SK-N-SH (cell line): ENCODE data around the gene KCNQ5. TPM values are rescaled to one million over a fixed set of nuclear protein-coding genes. Genes with fewer than 3 reads are reported as not detected.

Experiments
- CTCF ChIA-PET: fragments of 300-600, 350-600 bp; formaldehyde crosslinking; extraction: SDS; loops from one replicate; lab custom pipeline; 2021; lab: Yijun Ruan, JAX
- POLR2A ChIA-PET: fragments of 350-600 bp; sonication (Branson Sonifier 250); formaldehyde crosslinking; extraction: SDS; loops from one replicate; lab custom pipeline; 2020; ENCODE audit warnings: antibody characterized with exemption, inconsistent platforms; lab: Yijun Ruan, JAX
- DNase-seq: peaks from one replicate; pipeline ENCODE4 v3.0.0; 2012
- H2AFZ ChIP-seq: fragments of 200-600 bp; sonication (generic); 2 replicates; pipeline ENCODE4 v1.8.1; 2016; ENCODE audit warnings: antibody characterized with exemption, mild to moderate bottlenecking, low read depth
- H3F3A ChIP-seq: fragments of 200-600 bp; sonication (generic); replicated peaks from 2 replicates; pipeline ENCODE3; 2016; ENCODE audit warnings: antibody characterized with exemption, mild to moderate bottlenecking; ENCODE audit not compliant: insufficient read depth
- H3K27ac ChIP-seq, 2 experiments: fragments of 200-500 bp in 1 of 2; fragments of 200-600 bp in 1 of 2; sonication (Bioruptor generic) in 1 of 2; sonication (generic), shearing (Covaris generic) in 1 of 2; 2 replicates each; pipeline versions ENCODE4 v1.5.1 to v1.6.1; 2014 to 2016; ENCODE audit warnings: low read depth in 2 of 2, inconsistent platforms in 1 of 2, low read length in 1 of 2, mild to moderate bottlenecking in 1 of 2, mixed read lengths in 1 of 2
- H3K27me3 ChIP-seq: fragments of 200-600 bp; sonication (generic), shearing (Covaris generic); 2 replicates; pipeline ENCODE4 v1.6.1; 2016; ENCODE audit warnings: mixed run types; ENCODE audit not compliant: insufficient read depth
- H3K36me3 ChIP-seq, 2 experiments: fragments of 200-500 bp in 1 of 2; fragments of 200-600 bp in 1 of 2; sonication (Bioruptor generic) in 1 of 2; sonication (generic) in 1 of 2; replicated peaks in 1 of 2; 2 replicates each; pipeline versions ENCODE3 to v1.5.1; 2014 to 2016; ENCODE audit warnings: low read length in 1 of 2, mild to moderate bottlenecking in 1 of 2; ENCODE audit not compliant: insufficient read depth in 2 of 2, control insufficient read depth in 1 of 2
- H3K4me1 ChIP-seq, 2 experiments: fragments of 200-500 bp in 1 of 2; fragments of 200-600 bp in 1 of 2; sonication (Bioruptor generic) in 1 of 2; sonication (generic), shearing (Covaris generic) in 1 of 2; 2 replicates each; pipeline versions ENCODE4 v1.5.1 to v1.6.1; 2014 to 2016; ENCODE audit warnings: low read depth in 1 of 2, low read length in 1 of 2, mixed run types in 1 of 2; ENCODE audit not compliant: insufficient read depth in 2 of 2, control insufficient read depth in 1 of 2
- H3K4me2 ChIP-seq: fragments of 200-600 bp; sonication (generic), shearing (Covaris generic); 2 replicates; pipeline ENCODE4 v1.6.1; 2017; ENCODE audit warnings: mixed run types
- H3K4me3 ChIP-seq, 2 experiments: fragments of 200-500 bp in 1 of 2; fragments of 200-600 bp in 1 of 2; sonication (Bioruptor generic) in 1 of 2; sonication (generic), shearing (Covaris generic) in 1 of 2; 2 replicates each; pipeline versions ENCODE4 v1.5.1 to v1.8.1; 2014 to 2016; ENCODE audit warnings: low read depth in 2 of 2, inconsistent platforms in 1 of 2, low read length in 1 of 2, mild to moderate bottlenecking in 1 of 2, mixed read lengths in 1 of 2, moderate library complexity in 1 of 2
- H3K79me2 ChIP-seq: fragments of 200-600 bp; sonication (generic); 2 replicates; pipeline ENCODE4 v1.8.1; 2017; ENCODE audit warnings: mild to moderate bottlenecking; ENCODE audit not compliant: insufficient read depth
- H3K9ac ChIP-seq: fragments of 200-600 bp; sonication (generic); 2 replicates; pipeline ENCODE4 v1.6.1; 2017; ENCODE audit warnings: mixed run types
- H3K9me2 ChIP-seq: fragments of 200-600 bp; sonication (generic); 2 replicates; pipeline ENCODE4 v1.6.1; 2017; ENCODE audit warnings: mixed run types
- H3K9me3 ChIP-seq: fragments of 200-600 bp; sonication (generic); 2 replicates; pipeline ENCODE4 v1.6.1; 2017; ENCODE audit warnings: mixed run types, mild to moderate bottlenecking, moderate library complexity
- H4K20me1 ChIP-seq: fragments of 200-600 bp; sonication (generic); 2 replicates; pipeline ENCODE4 v1.6.1; 2017; ENCODE audit warnings: mild to moderate bottlenecking, mixed run types; ENCODE audit not compliant: insufficient read depth
- ELF1 ChIP-seq: IDR thresholded peaks from 2 replicates; pipeline ENCODE4 v1.4.0; 2012
- EZH2phosphoT487 ChIP-seq: fragments of 200-600 bp; sonication (generic); IDR thresholded peaks from 2 replicates; pipeline ENCODE4 v1.6.1; 2017; ENCODE audit warnings: low read depth, mixed run types, mild to moderate bottlenecking, antibody characterized with exemption, moderate library complexity, borderline replicate concordance
- FOSL2 ChIP-seq: IDR thresholded peaks from 2 replicates; pipeline ENCODE4 v1.4.0; 2012; ENCODE audit warnings: low read depth, mild to moderate bottlenecking, moderate library complexity, borderline replicate concordance
- FOXM1 ChIP-seq: IDR thresholded peaks from 2 replicates; pipeline ENCODE4 v1.4.0; 2012; ENCODE audit warnings: low read depth, mild to moderate bottlenecking
- NFIC ChIP-seq: IDR thresholded peaks from 2 replicates; pipeline ENCODE4 v1.4.0; 2012; ENCODE audit warnings: borderline replicate concordance
- NRF1 ChIP-seq: IDR thresholded peaks from 2 replicates; pipeline ENCODE4 v1.6.1; 2012; ENCODE audit warnings: low read depth, mild to moderate bottlenecking, low read length
- POLR2AphosphoS5 ChIP-seq: IDR thresholded peaks from 2 replicates; pipeline ENCODE4 v1.6.1; 2012; ENCODE audit warnings: low read depth, low read length
- RCOR1 ChIP-seq: fragments of 150-350 bp; IDR thresholded peaks from 2 replicates; pipeline ENCODE4 v1.6.1; 2017; ENCODE audit warnings: antibody characterized with exemption, low read length
- RFX5 ChIP-seq: IDR thresholded peaks from 2 replicates; pipeline ENCODE4 v1.6.1; 2012; ENCODE audit warnings: mild to moderate bottlenecking, improper control_type of control experiment, low read length
- RXRA ChIP-seq: IDR thresholded peaks from 2 replicates; pipeline ENCODE4 v1.4.0; 2012; ENCODE audit warnings: low read depth, mild to moderate bottlenecking, borderline replicate concordance
- SMC3 ChIP-seq: IDR thresholded peaks from 2 replicates; pipeline ENCODE4 v1.6.1; 2012; ENCODE audit warnings: low read depth, low read length, improper control_type of control experiment
- WGBS: methylation state at CpG from one replicate; pipeline ENCODE4 v1.1.6; 2017; ENCODE audit warnings: low lambda C conversion rate; 5-methylcytosine and 5-hydroxymethylcytosine counted together
- polyA plus RNA-seq, 3 experiments: library from polyadenylated mRNA; depleted of rRNA; stranded (reverse); fragments of >200 nt; gene quantifications; 2 replicates each; pipeline ENCODE4 v1.2.3, GENCODE V29; 2012
- TF ChIP-seq, protein P1 (sequence below): IDR thresholded peaks from 2 replicates; pipeline ENCODE4; 2012
- TF ChIP-seq, protein P2 (sequence below): IDR thresholded peaks from 2 replicates; pipeline ENCODE4 v1.4.0; 2012; ENCODE audit warnings: low read depth, borderline replicate concordance
- TF ChIP-seq, protein P3 (sequence below): IDR thresholded peaks from 2 replicates; pipeline ENCODE4 v1.4.0; 2012; ENCODE audit warnings: low read depth
- TF ChIP-seq, protein P4 (sequence below): fragments of 150-350 bp; IDR thresholded peaks from 2 replicates; pipeline ENCODE4 v1.6.1; 2016; ENCODE audit warnings: mild to moderate bottlenecking, low read depth, low read length
- TF ChIP-seq, protein P5 (sequence below): fragments of 200-600 bp; sonication (generic); IDR thresholded peaks from 2 replicates; pipeline ENCODE4 v1.6.1; 2017; ENCODE audit warnings: antibody characterized with exemption, mild to moderate bottlenecking, moderate library complexity

KCNQ5 gene
- polyA plus RNA-seq, 1 of the 3 experiments (the other 2 are of a cell fraction), result 3.2 TPM

DNA sequence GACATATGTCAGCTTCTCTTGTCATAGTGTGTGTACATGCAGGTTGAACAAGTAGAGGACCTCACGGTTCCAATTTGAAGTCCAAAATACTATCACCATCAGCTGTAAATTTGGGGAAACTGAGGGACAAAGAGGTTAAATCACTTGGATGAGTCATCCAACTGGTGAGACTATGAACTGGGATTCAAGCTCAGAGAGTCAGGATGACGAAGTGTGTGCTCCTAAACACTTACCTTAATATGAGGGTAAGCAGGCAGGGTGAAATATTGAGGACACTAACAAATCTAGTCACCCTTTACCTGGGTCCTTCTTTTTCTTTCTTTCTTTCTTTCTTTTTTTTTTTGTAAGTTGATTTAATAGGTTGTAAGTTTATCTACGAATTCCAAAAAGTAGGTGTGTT, 198.3 kb downstream of the KCNQ5 start:
- CTCF ChIA-PET, result no interaction called here
- H3K9ac ChIP-seq, result no peak overlapping the region
- peaks cover 41% of the 10 kb centered on the region; the same call in 1 of the 2 replicates for H3K79me2 ChIP-seq
- no peak overlapping the region for H3K4me2 ChIP-seq
- no peaks in the 10 kb centered on the region for H3K9me3 ChIP-seq
- H3K27ac ChIP-seq, result no peak overlapping the region
- no peaks in the 10 kb centered on the region for H3K27me3 ChIP-seq
- no peak for DNase-seq
- TF ChIP-seq FOXM1, result no peak
- TF ChIP-seq RCOR1, result no peak
- no peak for TF ChIP-seq NFIC
- no peak for TF ChIP-seq FOSL2
- TF ChIP-seq, protein P1, sequence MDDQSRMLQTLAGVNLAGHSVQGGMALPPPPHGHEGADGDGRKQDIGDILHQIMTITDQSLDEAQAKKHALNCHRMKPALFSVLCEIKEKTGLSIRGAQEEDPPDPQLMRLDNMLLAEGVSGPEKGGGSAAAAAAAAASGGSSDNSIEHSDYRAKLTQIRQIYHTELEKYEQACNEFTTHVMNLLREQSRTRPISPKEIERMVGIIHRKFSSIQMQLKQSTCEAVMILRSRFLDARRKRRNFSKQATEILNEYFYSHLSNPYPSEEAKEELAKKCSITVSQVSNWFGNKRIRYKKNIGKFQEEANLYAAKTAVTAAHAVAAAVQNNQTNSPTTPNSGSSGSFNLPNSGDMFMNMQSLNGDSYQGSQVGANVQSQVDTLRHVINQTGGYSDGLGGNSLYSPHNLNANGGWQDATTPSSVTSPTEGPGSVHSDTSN, result no peak
- TF ChIP-seq RXRA, result no peak
- TF ChIP-seq, protein P2, sequence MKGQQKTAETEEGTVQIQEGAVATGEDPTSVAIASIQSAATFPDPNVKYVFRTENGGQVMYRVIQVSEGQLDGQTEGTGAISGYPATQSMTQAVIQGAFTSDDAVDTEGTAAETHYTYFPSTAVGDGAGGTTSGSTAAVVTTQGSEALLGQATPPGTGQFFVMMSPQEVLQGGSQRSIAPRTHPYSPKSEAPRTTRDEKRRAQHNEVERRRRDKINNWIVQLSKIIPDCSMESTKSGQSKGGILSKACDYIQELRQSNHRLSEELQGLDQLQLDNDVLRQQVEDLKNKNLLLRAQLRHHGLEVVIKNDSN, result no peak
- no peak for TF ChIP-seq SMC3
- no peak for TF ChIP-seq EZH2phosphoT487
- no peak for TF ChIP-seq RFX5
- no peak for TF ChIP-seq POLR2AphosphoS5
- TF ChIP-seq, protein P3, sequence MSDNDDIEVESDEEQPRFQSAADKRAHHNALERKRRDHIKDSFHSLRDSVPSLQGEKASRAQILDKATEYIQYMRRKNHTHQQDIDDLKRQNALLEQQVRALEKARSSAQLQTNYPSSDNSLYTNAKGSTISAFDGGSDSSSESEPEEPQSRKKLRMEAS, result no peak
- TF ChIP-seq ELF1, result no peak
- no peak for TF ChIP-seq NRF1
- TF ChIP-seq, protein P4, sequence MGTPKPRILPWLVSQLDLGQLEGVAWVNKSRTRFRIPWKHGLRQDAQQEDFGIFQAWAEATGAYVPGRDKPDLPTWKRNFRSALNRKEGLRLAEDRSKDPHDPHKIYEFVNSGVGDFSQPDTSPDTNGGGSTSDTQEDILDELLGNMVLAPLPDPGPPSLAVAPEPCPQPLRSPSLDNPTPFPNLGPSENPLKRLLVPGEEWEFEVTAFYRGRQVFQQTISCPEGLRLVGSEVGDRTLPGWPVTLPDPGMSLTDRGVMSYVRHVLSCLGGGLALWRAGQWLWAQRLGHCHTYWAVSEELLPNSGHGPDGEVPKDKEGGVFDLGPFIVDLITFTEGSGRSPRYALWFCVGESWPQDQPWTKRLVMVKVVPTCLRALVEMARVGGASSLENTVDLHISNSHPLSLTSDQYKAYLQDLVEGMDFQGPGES, result no peak
- TF ChIP-seq, protein P5, sequence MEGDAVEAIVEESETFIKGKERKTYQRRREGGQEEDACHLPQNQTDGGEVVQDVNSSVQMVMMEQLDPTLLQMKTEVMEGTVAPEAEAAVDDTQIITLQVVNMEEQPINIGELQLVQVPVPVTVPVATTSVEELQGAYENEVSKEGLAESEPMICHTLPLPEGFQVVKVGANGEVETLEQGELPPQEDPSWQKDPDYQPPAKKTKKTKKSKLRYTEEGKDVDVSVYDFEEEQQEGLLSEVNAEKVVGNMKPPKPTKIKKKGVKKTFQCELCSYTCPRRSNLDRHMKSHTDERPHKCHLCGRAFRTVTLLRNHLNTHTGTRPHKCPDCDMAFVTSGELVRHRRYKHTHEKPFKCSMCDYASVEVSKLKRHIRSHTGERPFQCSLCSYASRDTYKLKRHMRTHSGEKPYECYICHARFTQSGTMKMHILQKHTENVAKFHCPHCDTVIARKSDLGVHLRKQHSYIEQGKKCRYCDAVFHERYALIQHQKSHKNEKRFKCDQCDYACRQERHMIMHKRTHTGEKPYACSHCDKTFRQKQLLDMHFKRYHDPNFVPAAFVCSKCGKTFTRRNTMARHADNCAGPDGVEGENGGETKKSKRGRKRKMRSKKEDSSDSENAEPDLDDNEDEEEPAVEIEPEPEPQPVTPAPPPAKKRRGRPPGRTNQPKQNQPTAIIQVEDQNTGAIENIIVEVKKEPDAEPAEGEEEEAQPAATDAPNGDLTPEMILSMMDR, result no peak
- no peak overlapping the region for H3K4me3 ChIP-seq
- WGBS, result 85% methylated on average over 3 of the region's 3 CpGs
- peaks cover 9% of the 10 kb centered on the region for H3F3A ChIP-seq
- H4K20me1 ChIP-seq, result no peaks in the 10 kb centered on the region
- H3K9me2 ChIP-seq, result no peaks in the 10 kb centered on the region
- H3K36me3 ChIP-seq, result peaks cover 0 to 6% of the 10 kb centered on the region in 2 experiments
- no peak overlapping the region for H2AFZ ChIP-seq
- peaks cover 0 to 16% of the 10 kb centered on the region in 2 experiments; a peak in 1 of 4 replicates for H3K4me1 ChIP-seq
- POLR2A ChIA-PET, result no interaction called here
